ENCODE data around the gene TNFAIP8L2. TPM values are rescaled to one million over a fixed set of nuclear protein-coding genes. Genes with fewer than 3 reads are reported as not detected.
"Not testable (repeated sequence)": the region's sequence is repeated elsewhere in the genome, so short reads cannot be mapped to it uniquely, and the experiment has no call there.

Gene TNFAIP8L2
- total RNA-seq, 1 experiment from 2014 or later, result not detected

- Histone ChIP-seq H3K9me3 (ENCODE audit: control insufficient read depth, low read depth, low read length) (no peaks in the 10 kb centered on the region), H2AK5ac (ENCODE audit: insufficient read length, low read length) (no peak overlapping the region), H3K4me2 (ENCODE audit: insufficient read depth, insufficient read length, low read length) (no peak overlapping the region), H4K8ac (replicated peaks; ENCODE audit: insufficient read length, low read depth, low read length) (no peak overlapping the region), H3K79me1 (ENCODE audit: insufficient read depth, low read depth, low read length, poor library complexity, severe bottlenecking) (no peaks in the 10 kb centered on the region), H3K23me2 (ENCODE audit: insufficient read length, low read depth, low read length, poor library complexity, severe bottlenecking) (peaks cover 4% of the 10 kb centered on the region), H2BK5ac (ENCODE audit: insufficient read length, low read length) (no peak overlapping the region), H3K23ac (ENCODE audit: insufficient read length, low read depth, low read length) (no peak overlapping the region), H3K9ac (ENCODE audit: extremely low read depth, insufficient read length, low read length) (no peak overlapping the region), H3K79me2 (ENCODE audit: insufficient read depth, low read length) (peaks cover 10% of the 10 kb centered on the region; the same call in 1 of the 2 replicates), H4K5ac (ENCODE audit: insufficient read length, low read depth, low read length) (no peak overlapping the region), H2BK20ac (ENCODE audit: low read depth, low read length, poor library complexity, severe bottlenecking) (no peak overlapping the region), H3K27me3 (ENCODE audit: insufficient read depth, low read length) (no peaks in the 10 kb centered on the region), H3K27ac (ENCODE audit: insufficient read length, low read depth, low read length) (no peak overlapping the region), H4K91ac (ENCODE audit: insufficient read length, low read depth, low read length) (no peak overlapping the region), H2BK15ac (ENCODE audit: low read depth, low read length) (no peak overlapping the region), H2AFZ (ENCODE audit: low read length) (no peak overlapping the region), H3K4me1 (ENCODE audit: insufficient read depth, low read length) (no peaks in the 10 kb centered on the region), H3T11ph (ENCODE audit: low read length) (no peak overlapping the region), H3K4ac (ENCODE audit: low read depth, low read length) (no peak overlapping the region), H3K56ac (ENCODE audit: insufficient read length, low read depth, low read length) (no peak overlapping the region), H3K14ac (ENCODE audit: insufficient read depth, low read length) (no peak overlapping the region), H3K18ac (ENCODE audit: insufficient read length, low read depth, low read length) (no peak overlapping the region), H4K20me1 (ENCODE audit: control insufficient read depth, insufficient read depth, insufficient read length) (no peaks in the 10 kb centered on the region), H2BK120ac (ENCODE audit: low read depth, low read length, poor library complexity, severe bottlenecking) (no peak overlapping the region), H2BK12ac (ENCODE audit: insufficient read length, low read depth, low read length) (no peak overlapping the region)
- Mint-ChIP-seq H3K4me3 (no peak overlapping the region), H3K36me3 (ENCODE audit: insufficient read depth in 1 of 3, low read depth in 3 of 3) (peaks cover under 1 to 7% (median under 1%) of the 10 kb centered on the region in 3 experiments; a peak in 4 of 7 replicates), H3K27me3 (ENCODE audit: low read depth) (peaks cover 4% of the 10 kb centered on the region), H3K9me3 (peaks cover 0 to 2% of the 10 kb centered on the region in 2 experiments; a peak in 1 of 5 replicates), H3K4me1 (peaks cover 8 to 15% of the 10 kb centered on the region in 2 experiments), H3K27ac (no peak overlapping the region)
- no peak for TF ChIP-seq CTCF (conservative IDR thresholded peaks at IDR 0.05)
- DNase-seq, result no peak
- WGBS (ENCODE audit: extremely low coverage, insufficient read length, low lambda C conversion rate), result no CpG with 5 or more reads among the region's 1 CpG
Measured at GRCh38 chr1:151193856-151194255, 37.4 kb downstream of the TNFAIP8L2 start.

GRCh38 chr1:151194894-151195594 is 38.6 kb downstream of the TNFAIP8L2 start:
- H3K79me1 ChIP-seq (ENCODE audit: insufficient read depth, low read depth, low read length, poor library complexity, severe bottlenecking); H3K27ac ChIP-seq (ENCODE audit: insufficient read length, low read depth, low read length); H3K14ac ChIP-seq (ENCODE audit: insufficient read depth, low read length); H3K4me3 Mint-ChIP-seq; H2BK20ac ChIP-seq (ENCODE audit: low read depth, low read length, poor library complexity, severe bottlenecking); H2BK15ac ChIP-seq (ENCODE audit: low read depth, low read length); H3K4me2 ChIP-seq (ENCODE audit: insufficient read depth, insufficient read length, low read length); H4K5ac ChIP-seq (ENCODE audit: insufficient read length, low read depth, low read length); H4K91ac ChIP-seq (ENCODE audit: insufficient read length, low read depth, low read length); H3K18ac ChIP-seq (ENCODE audit: insufficient read length, low read depth, low read length); H2AK5ac ChIP-seq (ENCODE audit: insufficient read length, low read length); H2BK120ac ChIP-seq (ENCODE audit: low read depth, low read length, poor library complexity, severe bottlenecking); H3K9me3 Mint-ChIP-seq; H3K27me3 ChIP-seq (ENCODE audit: insufficient read depth, low read length); H3K27ac Mint-ChIP-seq; H3K56ac ChIP-seq (ENCODE audit: insufficient read length, low read depth, low read length); H3K23ac ChIP-seq (ENCODE audit: insufficient read length, low read depth, low read length); H4K20me1 ChIP-seq (ENCODE audit: control insufficient read depth, insufficient read depth, insufficient read length); DNase-seq; H3K9ac ChIP-seq (ENCODE audit: extremely low read depth, insufficient read length, low read length); H3K4me1 ChIP-seq (ENCODE audit: insufficient read depth, low read length); H2AFZ ChIP-seq (ENCODE audit: low read length); H3T11ph ChIP-seq (ENCODE audit: low read length); H3K4ac ChIP-seq (ENCODE audit: low read depth, low read length); H3K27me3 Mint-ChIP-seq (ENCODE audit: low read depth); H2BK12ac ChIP-seq (ENCODE audit: insufficient read length, low read depth, low read length); H3K9me3 ChIP-seq (ENCODE audit: control insufficient read depth, low read depth, low read length); H2BK5ac ChIP-seq (ENCODE audit: insufficient read length, low read length); H3K23me2 ChIP-seq (ENCODE audit: insufficient read length, low read depth, low read length, poor library complexity, severe bottlenecking); H4K8ac ChIP-seq (replicated peaks; ENCODE audit: insufficient read length, low read depth, low read length); H3K36me3 Mint-ChIP-seq (ENCODE audit: insufficient read depth in 1 of 3, low read depth in 3 of 3): not testable (repeated sequence)
- H3K4me1 Mint-ChIP-seq, result peaks cover 15 to 18% of the 10 kb centered on the region in 2 experiments
- WGBS (ENCODE audit: extremely low coverage, insufficient read length, low lambda C conversion rate), result no CpG with 5 or more reads among the region's 17 CpGs
- peaks cover 14% of the 10 kb centered on the region; the same call in 1 of the 2 replicates for H3K79me2 ChIP-seq (ENCODE audit: insufficient read depth, low read length)
